Measurements from ENCODE around the gene NAT14.

DNA sequence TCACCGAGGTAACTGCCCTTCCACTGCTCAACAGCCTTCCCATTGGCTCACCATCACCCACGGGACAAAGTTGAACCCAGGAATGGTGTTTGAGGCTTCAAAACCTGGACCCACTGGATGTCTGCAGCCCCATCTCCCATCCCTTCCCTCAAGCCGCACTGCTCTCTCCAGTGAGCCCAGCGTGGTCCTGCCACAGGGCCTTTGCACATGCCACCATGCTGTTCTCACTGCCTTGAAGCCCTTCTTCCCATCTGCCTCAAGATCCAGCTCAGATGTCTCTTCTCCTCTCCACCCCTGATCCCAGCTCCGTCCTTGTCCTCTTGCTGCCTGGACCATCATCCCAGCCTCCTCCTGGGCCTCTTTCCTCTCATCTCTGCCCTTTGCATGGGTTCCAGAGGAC lies 45.9 kb upstream of the NAT14 start:
- TF ChIP-seq POLR2A (IDR thresholded peaks at IDR 0.05; ENCODE audit: low read depth, low read length): no peak
- no peak for TF ChIP-seq TAF1 (IDR thresholded peaks at IDR 0.05; ENCODE audit: low read depth, low read length)
- TF ChIP-seq POLR2AphosphoS5 (IDR thresholded peaks at IDR 0.05; ENCODE audit: low read depth, low read length): no peak

All from GM12891 (cell line).